ENCODE measurements around the gene SH3GL1. TPM values are rescaled to one million over a fixed set of nuclear protein-coding genes. Genes with fewer than 3 reads are reported as not detected.

Gene SH3GL1
- total and polyA plus RNA-seq, 8 donors, result 25.9 to 34.2 (median 27.6) TPM

DNA sequence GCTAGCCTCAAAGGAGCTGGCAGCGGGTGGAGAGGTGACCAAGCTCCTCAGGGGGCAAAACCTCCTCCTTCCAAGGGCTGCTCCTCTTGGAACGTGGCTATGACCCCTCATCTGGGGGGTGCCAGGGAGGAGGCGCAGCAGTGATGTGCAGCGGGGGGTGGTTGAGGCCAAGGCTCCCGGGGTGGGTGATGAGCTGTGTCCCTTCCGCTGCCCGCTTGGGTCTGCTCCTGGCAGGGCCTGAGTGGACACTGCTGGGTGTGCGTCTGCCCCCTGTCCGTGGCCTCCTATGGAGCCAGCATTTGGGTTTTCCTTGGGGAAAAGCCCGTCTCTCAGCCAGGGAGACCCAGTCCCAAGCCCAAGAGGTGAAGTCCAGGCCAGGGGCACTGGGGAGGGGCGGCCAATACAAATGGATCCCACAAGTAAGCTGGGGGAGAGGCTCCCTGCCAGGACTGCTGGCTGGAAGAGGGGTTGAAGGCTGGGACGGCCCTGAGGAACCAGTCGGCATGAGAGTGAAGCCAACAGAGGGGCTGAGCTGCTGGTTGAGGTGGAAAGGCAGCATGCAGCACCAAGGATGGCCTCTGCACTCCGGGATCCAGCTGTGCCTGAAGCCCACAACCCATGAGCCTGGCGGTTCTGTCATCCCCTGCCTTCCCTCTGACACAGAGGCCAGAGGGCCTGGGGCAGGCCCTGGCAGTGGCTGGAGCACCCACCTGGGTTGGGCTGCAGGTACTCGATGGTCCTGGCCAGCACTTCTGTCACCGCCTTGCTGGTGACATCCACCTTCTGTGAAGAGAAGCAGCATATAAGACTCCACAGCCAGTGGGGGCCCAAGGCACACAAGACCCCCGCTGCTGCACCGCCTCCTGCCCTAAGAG, 34.3 kb downstream of the SH3GL1 start:
- Histone ChIP-seq H3K4me1 (peaks cover 4 to 21% (median 5%) of the 10 kb centered on the region in 3 donors), H3K27ac (no peak overlapping the region), H3K4me3 (no peak overlapping the region), H3K9me3 (no peaks in the 10 kb centered on the region), H3K36me3 (peaks cover 7 to 34% (median 24%) of the 10 kb centered on the region in 3 donors), H3K27me3 (no peaks in the 10 kb centered on the region)
- TF ChIP-seq, protein P1, sequence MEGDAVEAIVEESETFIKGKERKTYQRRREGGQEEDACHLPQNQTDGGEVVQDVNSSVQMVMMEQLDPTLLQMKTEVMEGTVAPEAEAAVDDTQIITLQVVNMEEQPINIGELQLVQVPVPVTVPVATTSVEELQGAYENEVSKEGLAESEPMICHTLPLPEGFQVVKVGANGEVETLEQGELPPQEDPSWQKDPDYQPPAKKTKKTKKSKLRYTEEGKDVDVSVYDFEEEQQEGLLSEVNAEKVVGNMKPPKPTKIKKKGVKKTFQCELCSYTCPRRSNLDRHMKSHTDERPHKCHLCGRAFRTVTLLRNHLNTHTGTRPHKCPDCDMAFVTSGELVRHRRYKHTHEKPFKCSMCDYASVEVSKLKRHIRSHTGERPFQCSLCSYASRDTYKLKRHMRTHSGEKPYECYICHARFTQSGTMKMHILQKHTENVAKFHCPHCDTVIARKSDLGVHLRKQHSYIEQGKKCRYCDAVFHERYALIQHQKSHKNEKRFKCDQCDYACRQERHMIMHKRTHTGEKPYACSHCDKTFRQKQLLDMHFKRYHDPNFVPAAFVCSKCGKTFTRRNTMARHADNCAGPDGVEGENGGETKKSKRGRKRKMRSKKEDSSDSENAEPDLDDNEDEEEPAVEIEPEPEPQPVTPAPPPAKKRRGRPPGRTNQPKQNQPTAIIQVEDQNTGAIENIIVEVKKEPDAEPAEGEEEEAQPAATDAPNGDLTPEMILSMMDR (IDR thresholded peaks at IDR 0.05), result no peak
- no peak for FAIRE-seq
- intact Hi-C loops (cut with DNase I), result no loop called here
- WGBS, 2 donors, result 93 to 96% methylated on average over 19 of the region's 19 CpGs
- no peak for ATAC-seq
- DNase-seq, result peak in 2 of 6 donors; percentile 4 to 24

DNA sequence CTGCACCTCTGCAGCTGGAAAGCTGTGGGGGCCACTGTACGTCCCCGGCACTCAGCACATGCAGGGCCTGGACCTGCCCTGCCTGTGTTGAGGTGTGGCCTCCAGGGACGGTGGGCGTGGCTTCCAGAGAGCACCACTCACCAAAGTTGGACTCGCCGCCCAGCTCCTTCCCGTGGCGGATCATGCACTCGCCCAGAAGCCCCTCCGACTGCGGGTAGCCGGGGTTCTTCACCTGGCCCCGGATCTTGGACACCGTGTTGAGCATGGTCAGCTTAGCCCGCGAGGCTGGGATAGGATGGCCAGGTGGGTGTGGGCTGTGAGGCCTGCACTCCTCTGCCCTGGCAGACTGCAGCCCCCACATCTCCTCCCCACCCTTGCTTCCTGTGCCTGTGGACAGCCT, 35.0 kb downstream of the SH3GL1 start:
- Histone ChIP-seq H3K27me3 (no peaks in the 10 kb centered on the region), H3K27ac (no peak overlapping the region), H3K4me3 (no peak overlapping the region), H3K9me3 (no peaks in the 10 kb centered on the region), H3K36me3 (peaks cover 7 to 41% (median 25%) of the 10 kb centered on the region in 3 donors), H3K4me1 (peaks cover 0 to 15% (median under 1%) of the 10 kb centered on the region in 3 donors)
- ATAC-seq, result no peak
- no peak for FAIRE-seq
- TF ChIP-seq, protein P1 (IDR thresholded peaks at IDR 0.05), result no peak
- DNase-seq, result peak in 1 of 6 donors; percentile 42
- 89 to 91% methylated on average over 16 of the region's 16 CpGs for WGBS, 2 donors
- intact Hi-C loops (cut with DNase I), result no loop called here

DNA sequence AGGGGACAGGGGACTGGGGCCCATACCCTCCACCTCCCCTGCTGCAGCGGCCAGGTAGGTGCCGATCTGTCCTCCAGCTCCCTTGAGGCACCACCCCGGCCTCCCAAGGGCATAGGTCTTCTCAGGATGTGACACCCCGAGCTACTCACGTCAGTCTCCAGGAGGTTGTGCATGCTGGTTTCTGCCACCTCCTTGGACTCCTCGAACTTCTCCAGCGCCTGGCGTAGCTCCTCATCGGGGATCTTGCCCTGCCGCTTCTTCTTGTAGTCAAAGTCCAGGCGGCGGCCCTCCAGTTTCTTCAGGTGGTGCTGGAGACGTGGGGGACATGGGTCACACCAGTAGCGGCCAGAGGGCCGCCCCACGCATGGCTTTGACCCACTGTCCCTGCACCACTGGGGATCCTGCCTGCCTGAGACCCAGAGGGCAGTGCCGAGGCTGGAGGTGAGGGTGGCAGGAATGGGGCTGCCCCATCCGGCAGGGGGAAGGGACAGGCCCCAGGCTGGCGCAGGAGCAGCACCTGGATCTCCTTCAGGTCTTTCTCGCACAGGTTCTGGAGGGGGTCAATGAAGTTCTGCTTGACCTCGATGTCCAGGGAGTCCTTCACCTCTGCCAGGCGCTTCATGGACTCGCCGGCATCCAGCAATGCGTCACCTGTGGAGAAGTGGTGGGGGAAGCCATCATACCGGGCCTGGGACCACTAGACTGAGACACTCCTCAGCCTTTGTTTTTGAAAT, 36.6 kb downstream of the SH3GL1 start:
- ATAC-seq (no peak), DNase-seq (peak in 1 of 6 donors; percentile 13), FAIRE-seq (no peak)
- peaks cover 0 to 8% (median 0%) of the 10 kb centered on the region in 3 donors for H3K4me1 ChIP-seq
- H3K4me3 ChIP-seq, result no peak overlapping the region
- TF ChIP-seq, protein P1 (IDR thresholded peaks at IDR 0.05), result no peak
- H3K9me3 ChIP-seq, result no peaks in the 10 kb centered on the region
- H3K36me3 ChIP-seq, result peaks cover 7 to 56% (median 30%) of the 10 kb centered on the region in 3 donors
- H3K27me3 ChIP-seq, result no peaks in the 10 kb centered on the region
- intact Hi-C loops (cut with DNase I), result no loop called here
- WGBS, 2 donors, result 87 to 90% methylated on average over 26 of the region's 26 CpGs
- H3K27ac ChIP-seq, result no peak overlapping the region

DNA sequence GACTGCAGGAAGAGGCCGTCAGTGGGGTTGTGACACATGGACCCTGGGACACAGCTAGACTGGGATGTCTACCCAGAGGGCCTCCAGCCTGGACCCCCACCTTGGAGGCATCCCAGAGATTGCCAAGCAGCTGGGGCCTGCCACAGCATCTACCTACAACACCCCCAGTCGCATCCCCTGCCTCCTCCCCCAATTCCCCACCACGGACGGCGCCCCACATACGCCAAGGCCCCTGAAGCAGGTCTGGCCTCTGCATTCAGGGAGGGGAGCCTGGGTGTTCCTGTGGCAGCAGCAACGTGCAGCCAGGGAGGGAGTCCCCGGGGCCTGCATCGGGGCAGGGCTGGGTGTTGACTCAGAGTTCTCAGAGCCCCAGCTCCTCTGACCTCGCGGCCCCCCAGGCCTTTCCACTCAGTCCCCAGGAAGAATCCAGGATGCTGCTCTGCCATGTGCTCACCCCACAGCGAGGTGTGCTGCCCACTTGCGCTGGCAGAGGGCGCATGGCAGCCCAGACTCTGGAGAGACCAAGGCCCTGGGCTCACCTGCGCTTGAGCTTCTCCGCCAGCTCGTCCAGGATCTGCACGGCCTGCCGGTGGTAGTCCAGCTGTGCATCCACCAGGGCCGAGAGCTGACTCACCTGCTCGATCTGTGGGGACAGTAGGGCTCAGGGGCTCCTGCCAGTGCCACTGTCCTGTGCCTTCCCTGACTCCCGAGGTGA, 37.4 kb downstream of the SH3GL1 start:
- FAIRE-seq (no peak), DNase-seq (peak in 2 of 6 donors; percentile 4 to 14), ATAC-seq (peak in 2 of 4 donors; percentile 11)
- 85% methylated on average over 22 of the region's 22 CpGs for WGBS, 2 donors
- Histone ChIP-seq H3K27ac (no peak overlapping the region), H3K36me3 (peaks cover 7 to 61% (median 30%) of the 10 kb centered on the region in 3 donors), H3K4me3 (no peak overlapping the region), H3K27me3 (no peaks in the 10 kb centered on the region), H3K9me3 (no peaks in the 10 kb centered on the region), H3K4me1 (peaks cover 0 to under 1% (median 0%) of the 10 kb centered on the region in 3 donors)
- TF ChIP-seq, protein P1 (IDR thresholded peaks at IDR 0.05), result no peak
- intact Hi-C loops (cut with DNase I), result no loop called here

All from pancreas (tissue), 10 donors.